ENCODE measurements around the gene ZFYVE9. TPM values are rescaled to one million over a fixed set of nuclear protein-coding genes. Genes with fewer than 3 reads are reported as not detected.

Gene ZFYVE9
- total and polyA plus RNA-seq, 3 donors from 2014 or later = 31.5 to 51.3 (median 32.5) TPM

- no peak for DNase-seq
- WGBS, 2 donors = 93 to 97% methylated on average over 1 of the region's 1 CpG
- Histone ChIP-seq H3K27ac (no peak overlapping the region), H3K4me3 (no peak overlapping the region), H3K27me3 (no peaks in the 10 kb centered on the region), H3K36me3 (ENCODE audit: low read depth, missing control alignments) (no peaks in the 10 kb centered on the region), H3K4me1 (no peaks in the 10 kb centered on the region), H3K9me3 (no peaks in the 10 kb centered on the region)
- no peak for TF ChIP-seq CTCF (IDR thresholded peaks at IDR 0.05)
- no peak for TF ChIP-seq POLR2A (IDR thresholded peaks at IDR 0.05)
- intact Hi-C loops (cut with DNase I; ENCODE audit: low total_unique reads) = no loop called here
These were observed 91.6 kb downstream of the ZFYVE9 start for GRCh38 chr1:52233463-52233862.

- Histone ChIP-seq H3K27ac (no peak overlapping the region), H3K36me3 (ENCODE audit: low read depth, missing control alignments) (no peaks in the 10 kb centered on the region), H3K9me3 (no peaks in the 10 kb centered on the region), H3K4me3 (no peak overlapping the region), H3K4me1 (no peaks in the 10 kb centered on the region), H3K27me3 (no peaks in the 10 kb centered on the region)
- no peak for DNase-seq
- TF ChIP-seq POLR2A (IDR thresholded peaks at IDR 0.05) = no peak
- no peak for TF ChIP-seq CTCF (IDR thresholded peaks at IDR 0.05)
- intact Hi-C loops (cut with DNase I; ENCODE audit: low total_unique reads) = no loop called here
- 91 to 95% methylated on average over 4 of the region's 4 CpGs for WGBS, 2 donors
These were observed 92.1 kb downstream of the ZFYVE9 start for GRCh38 chr1:52234014-52234413.

GRCh38 chr1:52234708-52235107, 92.8 kb downstream of the ZFYVE9 start:
- intact Hi-C loops (cut with DNase I; ENCODE audit: low total_unique reads) = no loop called here
- Histone ChIP-seq H3K4me3 (no peak overlapping the region), H3K27me3 (no peaks in the 10 kb centered on the region), H3K9me3 (no peaks in the 10 kb centered on the region), H3K4me1 (no peaks in the 10 kb centered on the region), H3K27ac (no peak overlapping the region), H3K36me3 (ENCODE audit: low read depth, missing control alignments) (no peaks in the 10 kb centered on the region)
- TF ChIP-seq CTCF (IDR thresholded peaks at IDR 0.05) (no peak), POLR2A (IDR thresholded peaks at IDR 0.05) (no peak)
- DNase-seq = no peak

GRCh38 chr1:52235646-52236045, 93.8 kb downstream of the ZFYVE9 start:
- no peaks in the 10 kb centered on the region for H3K4me1 ChIP-seq
- no peak overlapping the region for H3K4me3 ChIP-seq
- H3K27me3 ChIP-seq = no peaks in the 10 kb centered on the region
- DNase-seq = no peak
- intact Hi-C loops (cut with DNase I; ENCODE audit: low total_unique reads) = no loop called here
- 65 to 73% methylated on average over 2 of the region's 2 CpGs for WGBS, 2 donors
- no peak overlapping the region for H3K27ac ChIP-seq
- no peaks in the 10 kb centered on the region for H3K9me3 ChIP-seq
- TF ChIP-seq POLR2A (IDR thresholded peaks at IDR 0.05) (no peak), CTCF (IDR thresholded peaks at IDR 0.05) (no peak)
- no peaks in the 10 kb centered on the region for H3K36me3 ChIP-seq (ENCODE audit: low read depth, missing control alignments)

- intact Hi-C loops (cut with DNase I; ENCODE audit: low total_unique reads) = no loop called here
- Histone ChIP-seq H3K9me3 (no peaks in the 10 kb centered on the region), H3K4me1 (no peaks in the 10 kb centered on the region), H3K27ac (no peak overlapping the region), H3K27me3 (no peaks in the 10 kb centered on the region), H3K36me3 (ENCODE audit: low read depth, missing control alignments) (no peaks in the 10 kb centered on the region), H3K4me3 (no peak overlapping the region)
- TF ChIP-seq CTCF (IDR thresholded peaks at IDR 0.05) (no peak), POLR2A (IDR thresholded peaks at IDR 0.05) (no peak)
- 75 to 83% methylated on average over 1 of the region's 1 CpG for WGBS, 2 donors
- DNase-seq = no peak
These were observed 95.5 kb downstream of the ZFYVE9 start for GRCh38 chr1:52237430-52237829.

Data from testis (tissue), 3 donors.